ENCODE measurements around the gene CCPG1.
"Not testable (repeated sequence)": the region's sequence is repeated elsewhere in the genome, so short reads cannot be mapped to it uniquely, and the experiment has no call there.

DNA sequence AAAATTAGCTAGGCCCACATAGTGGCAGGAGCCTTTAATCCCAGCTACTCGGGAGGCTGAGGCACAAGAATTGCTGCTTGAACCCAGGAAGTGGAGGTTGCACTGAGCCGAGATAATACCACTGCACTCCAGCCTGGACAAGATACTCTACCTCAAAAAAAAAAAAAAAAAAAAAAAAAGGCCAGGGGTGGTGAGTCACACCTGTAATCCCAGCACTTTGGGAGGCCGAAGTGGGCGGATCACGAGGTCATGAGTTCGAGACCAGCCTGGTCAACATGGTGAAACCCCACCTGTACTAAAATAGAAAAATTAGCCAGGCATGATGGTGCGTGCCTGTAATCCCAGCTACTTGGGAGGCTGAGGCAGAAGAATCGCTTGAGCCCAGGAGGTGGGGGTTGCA lies 8.1 kb downstream of the CCPG1 start:
- TF ChIP-seq, protein P1, sequence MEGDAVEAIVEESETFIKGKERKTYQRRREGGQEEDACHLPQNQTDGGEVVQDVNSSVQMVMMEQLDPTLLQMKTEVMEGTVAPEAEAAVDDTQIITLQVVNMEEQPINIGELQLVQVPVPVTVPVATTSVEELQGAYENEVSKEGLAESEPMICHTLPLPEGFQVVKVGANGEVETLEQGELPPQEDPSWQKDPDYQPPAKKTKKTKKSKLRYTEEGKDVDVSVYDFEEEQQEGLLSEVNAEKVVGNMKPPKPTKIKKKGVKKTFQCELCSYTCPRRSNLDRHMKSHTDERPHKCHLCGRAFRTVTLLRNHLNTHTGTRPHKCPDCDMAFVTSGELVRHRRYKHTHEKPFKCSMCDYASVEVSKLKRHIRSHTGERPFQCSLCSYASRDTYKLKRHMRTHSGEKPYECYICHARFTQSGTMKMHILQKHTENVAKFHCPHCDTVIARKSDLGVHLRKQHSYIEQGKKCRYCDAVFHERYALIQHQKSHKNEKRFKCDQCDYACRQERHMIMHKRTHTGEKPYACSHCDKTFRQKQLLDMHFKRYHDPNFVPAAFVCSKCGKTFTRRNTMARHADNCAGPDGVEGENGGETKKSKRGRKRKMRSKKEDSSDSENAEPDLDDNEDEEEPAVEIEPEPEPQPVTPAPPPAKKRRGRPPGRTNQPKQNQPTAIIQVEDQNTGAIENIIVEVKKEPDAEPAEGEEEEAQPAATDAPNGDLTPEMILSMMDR (IDR thresholded peaks at IDR 0.05) = not testable (repeated sequence)
- not testable (repeated sequence) for TF ChIP-seq RCOR1 (IDR thresholded peaks at IDR 0.05; ENCODE audit: low read length); YY1 (IDR thresholded peaks at IDR 0.05; ENCODE audit: low read depth); JUND (IDR thresholded peaks at IDR 0.05); POLR2AphosphoS5 (IDR thresholded peaks at IDR 0.05; ENCODE audit: low read depth, low read length); RAD21 (IDR thresholded peaks at IDR 0.05; ENCODE audit: low read length)
- TF ChIP-seq, protein P2, sequence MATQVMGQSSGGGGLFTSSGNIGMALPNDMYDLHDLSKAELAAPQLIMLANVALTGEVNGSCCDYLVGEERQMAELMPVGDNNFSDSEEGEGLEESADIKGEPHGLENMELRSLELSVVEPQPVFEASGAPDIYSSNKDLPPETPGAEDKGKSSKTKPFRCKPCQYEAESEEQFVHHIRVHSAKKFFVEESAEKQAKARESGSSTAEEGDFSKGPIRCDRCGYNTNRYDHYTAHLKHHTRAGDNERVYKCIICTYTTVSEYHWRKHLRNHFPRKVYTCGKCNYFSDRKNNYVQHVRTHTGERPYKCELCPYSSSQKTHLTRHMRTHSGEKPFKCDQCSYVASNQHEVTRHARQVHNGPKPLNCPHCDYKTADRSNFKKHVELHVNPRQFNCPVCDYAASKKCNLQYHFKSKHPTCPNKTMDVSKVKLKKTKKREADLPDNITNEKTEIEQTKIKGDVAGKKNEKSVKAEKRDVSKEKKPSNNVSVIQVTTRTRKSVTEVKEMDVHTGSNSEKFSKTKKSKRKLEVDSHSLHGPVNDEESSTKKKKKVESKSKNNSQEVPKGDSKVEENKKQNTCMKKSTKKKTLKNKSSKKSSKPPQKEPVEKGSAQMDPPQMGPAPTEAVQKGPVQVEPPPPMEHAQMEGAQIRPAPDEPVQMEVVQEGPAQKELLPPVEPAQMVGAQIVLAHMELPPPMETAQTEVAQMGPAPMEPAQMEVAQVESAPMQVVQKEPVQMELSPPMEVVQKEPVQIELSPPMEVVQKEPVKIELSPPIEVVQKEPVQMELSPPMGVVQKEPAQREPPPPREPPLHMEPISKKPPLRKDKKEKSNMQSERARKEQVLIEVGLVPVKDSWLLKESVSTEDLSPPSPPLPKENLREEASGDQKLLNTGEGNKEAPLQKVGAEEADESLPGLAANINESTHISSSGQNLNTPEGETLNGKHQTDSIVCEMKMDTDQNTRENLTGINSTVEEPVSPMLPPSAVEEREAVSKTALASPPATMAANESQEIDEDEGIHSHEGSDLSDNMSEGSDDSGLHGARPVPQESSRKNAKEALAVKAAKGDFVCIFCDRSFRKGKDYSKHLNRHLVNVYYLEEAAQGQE (IDR thresholded peaks at IDR 0.05; ENCODE audit: low read depth, low read length) = not testable (repeated sequence)
